Activated naive CD8-positive, alpha-beta T cell (primary cell): ENCODE results near the gene BRDT.

Experiments
- H3K27ac Mint-ChIP-seq: one replicate; pipeline ENCODE4 v1.8.0; 2021; ENCODE audit warnings: mixed read lengths
- H3K27me3 Mint-ChIP-seq: one replicate; pipeline ENCODE4 v1.8.0; 2021; ENCODE audit warnings: mixed read lengths
- H3K36me3 Mint-ChIP-seq: one replicate; pipeline ENCODE4 v1.8.0; 2021; ENCODE audit warnings: mixed read lengths
- H3K4me1 Mint-ChIP-seq: one replicate; pipeline ENCODE4 v1.8.0; 2021; ENCODE audit warnings: low read depth, mixed read lengths
- H3K4me3 Mint-ChIP-seq: one replicate; pipeline ENCODE4 v1.8.0; 2021; ENCODE audit warnings: mild to moderate bottlenecking, mixed read lengths
- H3K9me3 Mint-ChIP-seq: one replicate; pipeline ENCODE4 v1.8.0; 2021; ENCODE audit warnings: low read depth, mixed read lengths

BRDT gene

DNA sequence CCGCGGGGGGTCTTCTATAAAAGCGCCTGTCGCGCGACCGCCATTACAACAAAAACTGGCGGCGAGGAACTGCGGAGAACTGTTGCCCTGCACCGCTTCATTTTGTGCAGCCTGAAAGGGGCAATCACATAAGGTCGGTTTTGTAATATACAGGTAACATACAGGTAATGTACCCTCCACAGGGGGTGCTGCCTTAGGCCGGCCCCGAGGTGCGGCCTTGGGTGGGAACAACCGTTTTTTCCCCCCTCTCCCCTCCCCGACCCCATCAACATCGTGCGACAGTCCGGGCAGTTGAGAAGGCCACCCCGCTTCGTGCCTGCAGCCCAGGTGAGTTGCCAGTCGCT lies at the start of gene BRDT:
BRDT (plus strand) TSS at position 46 of the 344 bp plus-strand sequence. CDS start 13,354 bp downstream, outside the sequence.
- Mint-ChIP-seq H3K4me1 (peaks cover 10% of the 10 kb centered on the region), H3K27me3 (no peaks in the 10 kb centered on the region), H3K27ac (no peak within 1 kb of the TSS), H3K9me3 (peaks cover 8% of the 10 kb centered on the region), H3K4me3 (peak within 1 kb of the TSS; percentile 55), H3K36me3 (no peaks in the 10 kb centered on the region)

DNA sequence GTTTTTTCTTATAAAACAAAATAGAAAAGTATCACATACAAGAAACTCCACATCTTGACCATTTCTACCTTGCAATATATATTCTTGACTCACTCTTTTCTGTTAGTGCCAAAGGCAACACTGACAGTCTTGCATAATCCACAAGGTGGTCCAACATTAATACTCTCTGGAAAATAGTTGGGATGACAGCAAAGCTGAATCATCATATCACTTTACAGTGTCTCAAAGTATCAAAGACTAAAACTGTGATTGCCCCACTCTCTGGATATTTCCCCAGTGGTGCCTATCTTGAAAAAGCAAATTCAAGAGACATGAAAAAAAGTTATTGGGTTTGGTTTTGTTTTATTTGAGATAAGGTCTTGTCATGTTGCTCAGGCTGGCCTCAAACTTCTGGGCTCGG lies 48.6 kb upstream of the BRDT start:
- peaks cover 10% of the 10 kb centered on the region for H3K4me1 Mint-ChIP-seq
- H3K36me3 Mint-ChIP-seq: no peaks in the 10 kb centered on the region
- H3K4me3 Mint-ChIP-seq: no peak overlapping the region
- no peaks in the 10 kb centered on the region for H3K9me3 Mint-ChIP-seq
- peaks cover 1% of the 10 kb centered on the region for H3K27me3 Mint-ChIP-seq
- no peak overlapping the region for H3K27ac Mint-ChIP-seq

DNA sequence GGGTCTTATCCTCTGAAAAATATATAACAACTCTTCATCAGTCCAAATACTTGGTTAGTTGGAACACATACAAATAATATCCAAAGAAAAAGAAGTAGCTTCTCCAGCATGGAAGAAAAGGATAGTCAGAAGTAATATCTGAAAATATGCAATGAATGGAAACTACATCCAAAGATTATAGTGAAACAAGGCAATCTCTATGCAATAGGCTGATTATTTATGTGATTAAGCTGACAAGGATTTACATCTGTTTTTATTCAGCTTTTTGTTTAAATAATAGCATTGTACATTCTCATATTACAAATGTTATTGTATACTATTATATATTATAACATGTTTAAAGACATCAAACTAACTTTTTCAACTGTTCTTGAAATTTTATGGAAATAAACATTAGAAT lies 48.0 kb upstream of the BRDT start:
- no peaks in the 10 kb centered on the region for H3K36me3 Mint-ChIP-seq

DNA sequence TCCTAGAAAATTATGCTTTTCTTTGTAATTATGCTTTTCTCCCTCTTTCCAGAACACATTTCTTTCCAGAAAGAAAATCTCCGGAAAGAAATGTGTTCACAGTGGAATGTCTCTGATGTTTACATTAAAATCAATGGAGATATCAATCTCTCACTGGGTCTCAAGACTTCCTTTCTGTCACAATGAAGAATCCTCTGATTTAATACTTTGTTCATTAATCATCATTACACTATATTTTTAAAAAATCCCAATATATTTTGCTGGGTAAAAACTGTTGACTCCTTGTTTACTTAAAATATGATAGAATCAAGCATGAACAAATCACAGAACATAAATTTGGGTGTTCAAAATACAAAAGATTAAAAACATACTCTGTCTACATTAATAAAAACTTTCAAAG lies 36.9 kb upstream of the BRDT start:
- H3K36me3 Mint-ChIP-seq: no peaks in the 10 kb centered on the region
- H3K27me3 Mint-ChIP-seq: no peaks in the 10 kb centered on the region
- H3K4me3 Mint-ChIP-seq: no peak overlapping the region
- no peaks in the 10 kb centered on the region for H3K9me3 Mint-ChIP-seq
- no peak overlapping the region for H3K27ac Mint-ChIP-seq
- no peaks in the 10 kb centered on the region for H3K4me1 Mint-ChIP-seq

More for the DNA sequence above, 48.0 kb upstream of the BRDT start:
- Mint-ChIP-seq H3K27ac (no peak overlapping the region), H3K9me3 (no peaks in the 10 kb centered on the region), H3K4me3 (no peak overlapping the region), H3K4me1 (peaks cover 4% of the 10 kb centered on the region), H3K27me3 (peaks cover 1% of the 10 kb centered on the region)

DNA sequence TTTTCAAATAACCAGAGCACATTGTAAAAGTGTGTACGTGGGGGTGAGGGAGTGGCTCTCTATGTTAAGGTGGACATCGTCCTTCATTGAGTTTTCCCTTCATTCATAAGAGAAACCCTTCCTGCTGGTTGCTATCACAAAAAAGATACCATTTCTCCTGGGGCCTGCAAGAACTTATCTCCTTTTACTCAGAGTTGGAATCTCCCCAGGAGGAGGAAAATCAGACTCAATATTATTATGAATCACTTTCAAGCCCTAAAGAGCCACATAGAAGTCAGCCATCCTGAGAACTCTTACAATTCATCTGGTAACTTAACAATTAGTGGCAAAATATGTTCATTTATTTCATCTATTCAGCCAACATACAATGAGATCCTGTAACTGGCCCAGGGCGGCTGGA lies 36.2 kb upstream of the BRDT start:
- no peaks in the 10 kb centered on the region for H3K36me3 Mint-ChIP-seq
- no peaks in the 10 kb centered on the region for H3K27me3 Mint-ChIP-seq
- no peak overlapping the region for H3K4me3 Mint-ChIP-seq
- H3K4me1 Mint-ChIP-seq: no peaks in the 10 kb centered on the region
- no peaks in the 10 kb centered on the region for H3K9me3 Mint-ChIP-seq
- H3K27ac Mint-ChIP-seq: no peak overlapping the region

DNA sequence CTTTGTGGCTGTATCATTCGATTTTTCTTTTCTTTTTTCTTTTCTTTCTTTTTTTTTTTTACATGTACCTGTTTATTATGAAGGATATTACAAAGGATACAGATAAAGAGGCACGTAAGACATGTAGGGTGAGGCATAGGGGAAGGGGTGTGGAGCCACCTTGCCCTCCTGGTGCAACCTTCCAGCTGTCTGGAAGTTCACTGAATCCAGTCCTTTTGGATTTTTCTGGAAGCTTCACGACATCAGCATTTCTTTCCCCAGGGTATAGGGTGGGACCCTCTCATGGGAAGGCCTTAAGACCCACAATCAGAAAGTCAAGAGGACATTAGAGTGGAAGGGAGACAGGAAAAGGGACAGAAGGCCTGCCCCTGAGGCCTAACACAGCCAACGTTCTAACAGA lies 33.2 kb upstream of the BRDT start:
- no peaks in the 10 kb centered on the region for H3K9me3 Mint-ChIP-seq
- H3K27me3 Mint-ChIP-seq: no peaks in the 10 kb centered on the region
- no peak overlapping the region for H3K4me3 Mint-ChIP-seq
- H3K27ac Mint-ChIP-seq: no peak overlapping the region
- H3K4me1 Mint-ChIP-seq: no peaks in the 10 kb centered on the region
- H3K36me3 Mint-ChIP-seq: no peaks in the 10 kb centered on the region

DNA sequence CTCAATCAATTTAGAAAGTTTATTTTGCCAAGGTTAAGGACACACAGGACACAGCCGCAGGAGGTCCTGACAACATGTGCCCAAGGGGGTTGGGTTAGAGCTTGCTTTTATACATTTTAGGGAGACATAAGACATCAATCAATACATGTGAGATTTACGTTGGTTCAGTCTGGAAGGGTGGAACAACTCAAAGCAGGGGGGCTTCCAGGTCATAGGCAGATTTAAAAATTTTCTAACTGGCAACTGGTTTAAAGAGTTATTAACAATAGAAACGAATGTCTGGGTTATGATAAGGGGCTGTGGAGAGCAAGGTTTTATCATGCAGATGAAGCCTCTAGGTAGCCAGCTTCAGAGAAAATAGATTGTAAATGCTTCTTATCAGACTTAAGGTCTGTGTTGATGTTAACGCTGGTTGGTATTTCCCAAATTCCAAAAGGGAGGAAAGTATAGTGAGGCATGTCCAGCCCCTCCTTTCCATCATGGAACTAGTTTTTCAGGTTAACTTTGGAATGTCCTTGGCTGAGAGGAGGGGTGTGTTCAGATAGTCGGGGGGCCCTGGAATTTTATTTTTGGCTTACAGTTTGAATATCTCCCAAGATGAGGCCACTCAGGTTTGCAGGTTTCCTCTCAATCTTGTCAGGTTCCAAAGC lies 32.3 kb upstream of the BRDT start:
- Mint-ChIP-seq H3K4me3 (no peak overlapping the region), H3K9me3 (no peaks in the 10 kb centered on the region), H3K27ac (no peak overlapping the region), H3K27me3 (peaks cover 1% of the 10 kb centered on the region), H3K36me3 (no peaks in the 10 kb centered on the region), H3K4me1 (no peaks in the 10 kb centered on the region)

DNA sequence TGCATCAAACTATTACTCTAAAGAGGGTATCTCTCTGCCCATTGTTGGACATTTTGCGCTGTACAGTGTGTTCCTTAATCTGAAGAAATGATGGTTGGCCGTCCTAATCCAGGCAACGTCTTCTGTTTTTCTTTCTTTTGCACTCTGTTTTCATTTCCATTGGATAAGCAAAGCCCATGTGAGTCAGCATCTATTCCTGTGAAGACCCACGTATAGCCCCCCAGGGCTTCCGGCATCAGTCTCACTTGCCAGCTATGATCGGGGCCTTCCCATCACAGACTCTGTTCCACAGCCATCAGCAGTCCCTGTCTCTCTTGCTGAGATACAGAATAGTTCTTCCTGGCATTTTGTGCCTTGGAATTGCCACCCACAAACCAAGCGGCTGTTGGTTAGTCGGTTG lies 29.2 kb upstream of the BRDT start:
- Mint-ChIP-seq H3K27me3 (peaks cover 3% of the 10 kb centered on the region), H3K4me3 (no peak overlapping the region), H3K27ac (no peak overlapping the region), H3K4me1 (no peaks in the 10 kb centered on the region), H3K9me3 (no peaks in the 10 kb centered on the region), H3K36me3 (no peaks in the 10 kb centered on the region)

DNA sequence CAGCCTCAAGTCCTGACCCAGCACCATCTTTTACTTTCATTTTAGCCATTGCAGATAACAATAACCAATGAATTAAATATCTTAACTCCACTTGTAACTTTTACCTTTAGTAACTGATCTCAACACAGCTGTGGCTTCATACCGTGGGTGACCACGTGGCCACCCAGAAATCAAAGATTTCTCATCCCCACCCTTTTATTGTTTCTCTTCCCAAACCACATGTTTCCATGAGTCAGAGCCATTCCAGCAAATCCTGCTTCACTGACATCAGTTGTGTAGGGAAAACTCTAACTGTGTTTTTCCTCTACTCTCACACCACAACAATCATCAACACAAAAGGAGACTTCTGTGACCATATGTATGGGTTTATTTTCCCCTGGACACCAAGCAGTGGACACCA lies 25.1 kb upstream of the BRDT start:
- Mint-ChIP-seq H3K27ac (no peak overlapping the region), H3K9me3 (no peaks in the 10 kb centered on the region), H3K4me3 (no peak overlapping the region), H3K36me3 (no peaks in the 10 kb centered on the region), H3K4me1 (no peaks in the 10 kb centered on the region), H3K27me3 (peaks cover 3% of the 10 kb centered on the region)

DNA sequence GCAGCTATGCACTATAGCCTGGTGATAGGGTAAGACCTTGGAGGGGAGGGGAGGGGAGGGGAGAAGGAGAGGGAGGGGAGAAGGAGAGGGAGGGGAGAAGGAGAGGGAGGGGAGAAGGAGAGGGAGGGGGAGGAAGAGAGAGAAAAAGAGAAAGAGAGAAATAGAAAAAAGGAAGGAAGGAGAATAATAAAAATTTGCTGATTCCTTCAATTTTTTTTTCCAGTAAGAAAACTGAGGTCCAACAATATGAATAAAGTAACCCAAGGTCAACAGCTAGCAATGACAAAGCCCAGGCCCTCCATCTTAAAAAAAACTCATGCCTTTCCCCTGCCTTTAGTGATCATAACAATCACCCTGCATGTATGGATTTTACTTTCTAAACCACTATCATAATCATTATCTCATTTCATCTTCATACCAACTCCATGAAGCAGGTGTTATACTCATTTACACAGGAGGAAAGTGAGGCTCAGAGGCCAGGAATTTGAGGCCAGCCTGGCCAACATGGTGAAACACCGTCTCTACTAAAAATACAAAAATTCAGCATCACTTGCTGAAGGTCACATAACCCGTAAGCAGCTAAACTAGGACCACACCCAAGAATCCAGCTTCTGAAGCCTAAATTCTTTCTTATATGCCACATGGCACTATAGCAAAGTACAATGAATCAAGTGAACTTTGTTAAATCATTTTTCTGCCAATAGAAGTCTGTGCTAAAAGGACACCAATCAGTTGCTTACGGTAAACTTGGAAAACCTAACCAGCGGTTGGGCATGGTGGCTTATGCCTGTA lies 23.4 kb upstream of the BRDT start:
- H3K4me3 Mint-ChIP-seq: no peak overlapping the region
- no peaks in the 10 kb centered on the region for H3K4me1 Mint-ChIP-seq
- H3K27ac Mint-ChIP-seq: no peak overlapping the region
- no peaks in the 10 kb centered on the region for H3K9me3 Mint-ChIP-seq
- peaks cover 3% of the 10 kb centered on the region for H3K27me3 Mint-ChIP-seq
- H3K36me3 Mint-ChIP-seq: no peaks in the 10 kb centered on the region

DNA sequence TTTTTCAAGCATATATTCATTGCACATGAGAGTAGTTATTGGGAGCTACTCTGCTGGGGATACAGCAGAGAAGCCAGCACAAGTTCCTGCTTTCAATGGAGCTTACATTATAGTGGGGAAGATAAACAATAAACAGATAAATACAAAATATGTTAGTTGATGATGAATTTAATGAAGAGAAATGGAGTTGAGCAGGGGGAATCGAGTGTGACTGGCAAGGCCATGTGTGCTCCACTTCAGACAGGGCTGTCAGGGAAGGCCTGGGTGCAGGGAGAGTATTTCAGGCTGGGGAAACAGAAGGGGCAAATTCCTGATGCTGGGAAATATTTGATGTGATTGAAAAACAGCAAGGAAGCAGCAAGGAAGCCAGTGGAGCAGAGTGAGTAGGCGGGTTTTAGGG lies 21.2 kb upstream of the BRDT start:
- Mint-ChIP-seq H3K36me3 (no peaks in the 10 kb centered on the region), H3K4me3 (no peak overlapping the region), H3K27me3 (no peaks in the 10 kb centered on the region), H3K9me3 (no peaks in the 10 kb centered on the region), H3K4me1 (no peaks in the 10 kb centered on the region), H3K27ac (no peak overlapping the region)

DNA sequence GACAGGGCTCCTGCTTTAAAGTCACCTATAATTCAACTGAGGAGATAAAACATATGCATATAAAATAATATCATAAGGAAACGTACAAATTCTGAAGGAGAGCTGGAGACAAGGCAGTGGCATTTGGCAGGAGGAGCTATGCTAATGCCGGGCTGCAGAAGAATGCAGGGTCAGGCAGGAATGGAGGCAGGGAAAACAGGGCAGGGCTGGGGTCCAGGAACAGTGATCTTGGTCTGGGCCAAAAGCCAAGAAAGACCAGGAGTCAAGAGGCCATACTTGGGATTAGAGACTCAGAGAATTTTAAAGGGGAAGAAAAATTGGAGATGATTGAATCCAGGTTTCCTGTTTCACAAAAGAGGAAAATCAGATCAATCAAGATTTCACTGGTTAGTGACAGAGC lies 20.0 kb upstream of the BRDT start:
- H3K4me3 Mint-ChIP-seq: no peak overlapping the region
- H3K27ac Mint-ChIP-seq: no peak overlapping the region
- H3K9me3 Mint-ChIP-seq: no peaks in the 10 kb centered on the region
- no peaks in the 10 kb centered on the region for H3K4me1 Mint-ChIP-seq
- H3K36me3 Mint-ChIP-seq: no peaks in the 10 kb centered on the region
- no peaks in the 10 kb centered on the region for H3K27me3 Mint-ChIP-seq

DNA sequence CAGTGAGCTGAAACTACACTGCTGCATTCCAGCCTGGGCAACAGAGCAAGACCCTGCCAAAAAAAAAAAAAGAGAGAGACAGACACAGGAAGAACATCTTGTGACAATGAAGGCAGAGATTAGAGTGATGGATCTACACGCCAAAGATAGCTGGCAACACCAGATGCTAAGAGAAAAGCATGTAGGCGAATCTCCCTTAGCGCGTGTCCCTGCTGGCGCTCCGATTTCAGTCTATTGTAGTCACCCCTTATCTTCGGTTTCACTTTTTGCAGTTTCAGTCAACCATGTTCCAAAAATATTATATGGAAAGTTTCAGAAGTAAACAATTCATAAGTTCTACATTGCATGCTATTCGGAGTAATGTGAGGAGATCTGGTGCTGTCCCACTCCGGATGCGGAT lies 11.6 kb upstream of the BRDT start:
- Mint-ChIP-seq H3K36me3 (no peaks in the 10 kb centered on the region), H3K27me3 (no peaks in the 10 kb centered on the region), H3K4me1 (no peaks in the 10 kb centered on the region), H3K9me3 (no peaks in the 10 kb centered on the region), H3K27ac (no peak overlapping the region), H3K4me3 (no peak overlapping the region)

DNA sequence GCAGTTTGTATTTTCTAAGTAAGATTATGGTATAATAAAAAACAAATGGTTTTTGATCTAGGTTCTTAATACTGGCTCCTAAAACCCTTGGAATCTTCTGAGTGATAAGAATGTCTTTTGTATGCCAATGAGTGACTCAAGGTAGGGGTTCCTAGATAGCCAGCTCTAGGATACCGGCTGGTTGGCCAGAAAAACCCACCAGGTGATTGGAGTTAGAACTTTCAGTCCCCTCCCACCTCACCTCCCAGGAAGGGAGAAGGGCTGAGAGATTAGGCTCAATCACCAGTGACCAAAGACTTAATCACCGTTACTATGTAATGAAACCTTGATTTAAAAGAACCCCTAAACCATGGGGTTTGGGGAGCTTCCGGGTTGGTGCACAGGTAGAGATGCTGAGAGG lies 8.7 kb upstream of the BRDT start:
- H3K4me3 Mint-ChIP-seq: no peak overlapping the region
- H3K27me3 Mint-ChIP-seq: no peaks in the 10 kb centered on the region
- no peaks in the 10 kb centered on the region for H3K36me3 Mint-ChIP-seq
- H3K4me1 Mint-ChIP-seq: no peaks in the 10 kb centered on the region
- no peak overlapping the region for H3K27ac Mint-ChIP-seq
- no peaks in the 10 kb centered on the region for H3K9me3 Mint-ChIP-seq

DNA sequence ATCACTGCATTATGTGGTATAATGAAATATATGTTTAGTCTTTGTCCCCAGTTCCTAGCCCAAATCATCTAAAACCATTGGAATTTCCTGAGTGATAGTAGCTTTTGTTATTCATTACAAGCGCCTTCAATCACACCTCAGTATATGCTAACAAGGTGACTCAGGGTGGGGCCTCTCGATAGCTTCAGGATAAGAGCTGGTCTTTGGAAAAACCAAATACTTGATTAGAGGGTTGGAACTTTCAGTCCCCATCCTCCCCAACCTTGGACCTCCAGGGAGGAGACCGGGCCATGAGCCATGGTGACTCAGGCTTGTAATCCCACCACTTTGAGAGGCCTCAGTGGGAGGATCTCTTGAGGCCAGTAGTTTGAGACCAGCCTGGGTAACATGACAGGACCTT lies 5.1 kb upstream of the BRDT start:
- Mint-ChIP-seq H3K9me3 (peaks cover 8% of the 10 kb centered on the region), H3K36me3 (no peaks in the 10 kb centered on the region), H3K27me3 (no peaks in the 10 kb centered on the region), H3K27ac (no peak overlapping the region), H3K4me1 (peaks cover 10% of the 10 kb centered on the region), H3K4me3 (no peak overlapping the region)

DNA sequence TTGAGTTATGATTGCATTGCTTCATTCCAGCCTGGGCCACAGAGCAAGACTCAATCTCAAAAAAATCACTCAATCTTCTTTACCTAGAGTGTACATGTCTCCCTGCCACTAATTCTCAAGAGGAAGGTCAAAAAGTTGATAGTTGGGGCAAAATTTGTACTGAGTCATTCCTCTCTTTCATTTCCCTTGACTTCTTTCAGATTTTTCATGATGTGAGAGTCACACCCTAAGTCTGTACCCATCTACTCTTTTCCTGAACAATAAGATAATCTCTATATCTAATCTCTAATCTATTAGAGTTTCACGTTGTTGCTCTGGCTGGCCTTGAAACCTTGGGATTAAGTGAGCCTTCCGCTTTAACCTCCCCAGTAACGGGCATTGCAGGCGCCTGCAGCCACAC lies 1.1 kb upstream of the BRDT start:
- H3K36me3 Mint-ChIP-seq: no peaks in the 10 kb centered on the region
- H3K9me3 Mint-ChIP-seq: peaks cover 8% of the 10 kb centered on the region
- H3K27ac Mint-ChIP-seq: no peak overlapping the region
- no peaks in the 10 kb centered on the region for H3K27me3 Mint-ChIP-seq
- H3K4me1 Mint-ChIP-seq: peaks cover 10% of the 10 kb centered on the region
- H3K4me3 Mint-ChIP-seq: peak overlapping the region; percentile 55
